Neural cell (in vitro differentiated cells): ENCODE results near the gene COL4A2. TPM values are rescaled to one million over a fixed set of nuclear protein-coding genes. Genes with fewer than 3 reads are reported as not detected.

ENCODE experiments used
- H2AFZ ChIP-seq: fragments of 200-600, 300-800 bp; sonication (generic), shearing (Covaris generic); 2 replicates; pipeline ENCODE4 v1.6.0; 2014; ENCODE audit warnings: low read depth, mild to moderate bottlenecking, antibody characterized with exemption, low read length, moderate library complexity
- H3F3A ChIP-seq: fragments of 200-600 bp; shearing (Covaris generic); 2 replicates; pipeline ENCODE4 v1.6.1; 2016; ENCODE audit warnings: mild to moderate bottlenecking, moderate library complexity, mixed read lengths, antibody characterized with exemption, low read length; ENCODE audit not compliant: insufficient read depth, poor library complexity, severe bottlenecking
- H3K27ac ChIP-seq: fragments of 200-600, 300-800 bp; sonication (generic), shearing (Covaris generic); 2 replicates; pipeline ENCODE4 v1.5.1; 2014; ENCODE audit warnings: mild to moderate bottlenecking, low read length, moderate library complexity
- H3K27me3 ChIP-seq: fragments of 300-800, 200-600 bp; sonication (generic), shearing (Covaris generic); 2 replicates; pipeline ENCODE4 v1.6.0; 2014; ENCODE audit warnings: mild to moderate bottlenecking, low read depth, low read length, moderate library complexity; ENCODE audit not compliant: insufficient read depth
- H3K36me3 ChIP-seq: fragments of 300-800, 200-600 bp; sonication (generic), shearing (Covaris generic); 2 replicates; pipeline ENCODE4 v1.5.1; 2014; ENCODE audit warnings: mild to moderate bottlenecking, antibody characterized with exemption, low read length, moderate library complexity; ENCODE audit not compliant: insufficient read depth
- H3K4me2 ChIP-seq: fragments of 300-800, 200-600 bp; sonication (generic), shearing (Covaris generic); 2 replicates; pipeline ENCODE4 v1.6.0; 2014; ENCODE audit warnings: mild to moderate bottlenecking, low read length
- H3K4me3 ChIP-seq: fragments of 300-800, 200-600 bp; sonication (generic), shearing (Covaris generic); 2 replicates; pipeline ENCODE4 v1.5.1; 2014; ENCODE audit warnings: mild to moderate bottlenecking, low read length, moderate library complexity
- H3K79me2 ChIP-seq: fragments of 200-600 bp; shearing (Covaris generic); replicated peaks from 2 replicates; pipeline ENCODE4 v1.6.0; 2014; ENCODE audit warnings: mild to moderate bottlenecking, low read length, moderate library complexity; ENCODE audit not compliant: insufficient read depth
- H3K9ac ChIP-seq: fragments of 300-800, 200-600 bp; sonication (generic), shearing (Covaris generic); 2 replicates; pipeline ENCODE4 v1.6.1; 2016; ENCODE audit warnings: mild to moderate bottlenecking, low read length, mixed read lengths
- H3K9me2 ChIP-seq: fragments of 200-600 bp; shearing (Covaris generic); 2 replicates; pipeline ENCODE4 v1.6.1; 2016; ENCODE audit warnings: mild to moderate bottlenecking, low read length, mixed read lengths; ENCODE audit not compliant: insufficient read depth
- H3K9me3 ChIP-seq: fragments of 200-600, 300-800 bp; sonication (generic), shearing (Covaris generic); 2 replicates; pipeline ENCODE4 v1.6.1; 2016; ENCODE audit warnings: mild to moderate bottlenecking, mixed run types, low read length, moderate library complexity, mixed read lengths
- H4K20me1 ChIP-seq: fragments of 200-600 bp; shearing (Covaris generic); 2 replicates; pipeline ENCODE4 v1.6.1; 2016; ENCODE audit warnings: mild to moderate bottlenecking, mixed run types; ENCODE audit not compliant: insufficient read depth
- CTCF ChIP-seq: fragments of 450-650 bp; IDR thresholded peaks from 2 replicates; pipeline ENCODE4 v1.5.1; 2014; ENCODE audit warnings: antibody characterized with exemption, mild to moderate bottlenecking, moderate library complexity; ENCODE audit not compliant: poor library complexity, severe bottlenecking
- EP300 ChIP-seq: fragments of 450-650 bp; conservative IDR thresholded peaks from 2 replicates; pipeline ENCODE4 v1.6.1; 2014; ENCODE audit warnings: antibody characterized with exemption, mild to moderate bottlenecking, moderate library complexity; ENCODE audit not compliant: poor library complexity, severe bottlenecking
- EZH2 ChIP-seq: fragments of 200-600, 300-800 bp; shearing (Covaris generic), sonication (generic); IDR thresholded peaks from 2 replicates; pipeline ENCODE4 v1.6.1; 2014; ENCODE audit warnings: antibody characterized with exemption, low read length, borderline replicate concordance, mild to moderate bottlenecking; ENCODE audit not compliant: insufficient read depth, poor library complexity, severe bottlenecking
- MXI1 ChIP-seq: fragments of 450-650 bp; conservative IDR thresholded peaks from 2 replicates; pipeline ENCODE4 v1.6.1; 2014; ENCODE audit warnings: antibody characterized with exemption, mild to moderate bottlenecking; ENCODE audit not compliant: poor library complexity, severe bottlenecking
- POLR2AphosphoS5 ChIP-seq: IDR thresholded peaks from 2 replicates; pipeline ENCODE4 v1.6.1; 2012
- RAD21 ChIP-seq: fragments of 450-650 bp; conservative IDR thresholded peaks from 2 replicates; pipeline ENCODE4 v1.6.1; 2014; ENCODE audit warnings: antibody characterized with exemption, mild to moderate bottlenecking, moderate library complexity
- REST ChIP-seq: IDR thresholded peaks from 2 replicates; pipeline ENCODE4 v1.6.1; 2012; ENCODE audit warnings: borderline replicate concordance
- SMC3 ChIP-seq: fragments of 450-650 bp; conservative IDR thresholded peaks from 2 replicates; pipeline ENCODE4 v1.6.1; 2014; ENCODE audit warnings: antibody characterized with exemption, mild to moderate bottlenecking, moderate library complexity; ENCODE audit not compliant: poor library complexity
- TAF1 ChIP-seq: IDR thresholded peaks from 2 replicates; pipeline ENCODE4 v1.6.1; 2012; ENCODE audit warnings: low read depth
- polyA plus RNA-seq: library from polyadenylated mRNA; depleted of rRNA; stranded (reverse); fragments of >200 nt; gene quantifications from 2 replicates; pipeline ENCODE4 v1.2.3, GENCODE V29; 2014

The COL4A2 gene
- polyA plus RNA-seq, 1 donor from 2014 or later: 30.8 TPM

- H4K20me1 ChIP-seq: no peaks in the 10 kb centered on the region
- no peaks in the 10 kb centered on the region for H3K9me2 ChIP-seq
- no peak overlapping the region for H2AFZ ChIP-seq
- no peak for TF ChIP-seq TAF1
- no peak for TF ChIP-seq REST
- H3K4me3 ChIP-seq: no peak overlapping the region
- H3K79me2 ChIP-seq: no peaks in the 10 kb centered on the region
- H3K36me3 ChIP-seq: no peaks in the 10 kb centered on the region
- no peaks in the 10 kb centered on the region for H3K27me3 ChIP-seq
- H3K9ac ChIP-seq: no peak overlapping the region
- H3K27ac ChIP-seq: no peak overlapping the region
- H3K4me2 ChIP-seq: no peak overlapping the region
- H3K9me3 ChIP-seq: no peaks in the 10 kb centered on the region
- H3F3A ChIP-seq: no peaks in the 10 kb centered on the region
Observed at GRCh38 chr13:110548891-110549794, 242.1 kb downstream of the COL4A2 start.

- H3K4me2 ChIP-seq: no peak overlapping the region
- H2AFZ ChIP-seq: no peak overlapping the region
- TF ChIP-seq TAF1 (no peak), EP300 (no peak), REST (no peak), POLR2AphosphoS5 (no peak), RAD21 (no peak), EZH2 (no peak), SMC3 (no peak), CTCF (no peak), MXI1 (no peak)
- no peak overlapping the region for H3K27ac ChIP-seq
- H3F3A ChIP-seq: no peaks in the 10 kb centered on the region
- H4K20me1 ChIP-seq: no peaks in the 10 kb centered on the region
- no peak overlapping the region for H3K4me3 ChIP-seq
- no peaks in the 10 kb centered on the region for H3K36me3 ChIP-seq
- H3K79me2 ChIP-seq: no peaks in the 10 kb centered on the region
- no peaks in the 10 kb centered on the region for H3K9me3 ChIP-seq
- H3K9ac ChIP-seq: no peak overlapping the region
- H3K27me3 ChIP-seq: no peaks in the 10 kb centered on the region
- H3K9me2 ChIP-seq: no peaks in the 10 kb centered on the region
Observed at GRCh38 chr13:110549795-110550160, 242.7 kb downstream of the COL4A2 start.
